ENCODE results near the gene SPOCK1.

DNA sequence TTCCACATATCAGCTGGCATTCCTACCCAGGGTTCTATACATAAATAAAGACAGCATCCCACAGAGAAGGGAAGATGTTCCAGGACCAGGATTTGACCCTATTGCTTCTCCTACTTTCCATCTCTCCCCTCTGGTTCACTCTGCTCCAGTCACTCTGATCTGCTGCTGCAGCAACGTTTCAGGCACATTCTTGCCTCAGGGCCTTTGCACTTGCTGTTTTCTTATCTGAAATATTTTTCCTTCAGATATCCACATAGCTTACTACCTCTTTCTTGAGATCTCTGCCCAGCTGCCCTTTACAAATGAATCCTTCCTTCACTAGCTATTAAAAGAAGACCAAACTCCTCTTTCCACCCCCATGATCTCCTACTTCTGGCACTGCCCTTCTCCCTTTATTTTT is 204.5 kb downstream of the SPOCK1 start:
- no peak for TF ChIP-seq POLR2A (IDR thresholded peaks at IDR 0.05)
- TF ChIP-seq, protein P1, sequence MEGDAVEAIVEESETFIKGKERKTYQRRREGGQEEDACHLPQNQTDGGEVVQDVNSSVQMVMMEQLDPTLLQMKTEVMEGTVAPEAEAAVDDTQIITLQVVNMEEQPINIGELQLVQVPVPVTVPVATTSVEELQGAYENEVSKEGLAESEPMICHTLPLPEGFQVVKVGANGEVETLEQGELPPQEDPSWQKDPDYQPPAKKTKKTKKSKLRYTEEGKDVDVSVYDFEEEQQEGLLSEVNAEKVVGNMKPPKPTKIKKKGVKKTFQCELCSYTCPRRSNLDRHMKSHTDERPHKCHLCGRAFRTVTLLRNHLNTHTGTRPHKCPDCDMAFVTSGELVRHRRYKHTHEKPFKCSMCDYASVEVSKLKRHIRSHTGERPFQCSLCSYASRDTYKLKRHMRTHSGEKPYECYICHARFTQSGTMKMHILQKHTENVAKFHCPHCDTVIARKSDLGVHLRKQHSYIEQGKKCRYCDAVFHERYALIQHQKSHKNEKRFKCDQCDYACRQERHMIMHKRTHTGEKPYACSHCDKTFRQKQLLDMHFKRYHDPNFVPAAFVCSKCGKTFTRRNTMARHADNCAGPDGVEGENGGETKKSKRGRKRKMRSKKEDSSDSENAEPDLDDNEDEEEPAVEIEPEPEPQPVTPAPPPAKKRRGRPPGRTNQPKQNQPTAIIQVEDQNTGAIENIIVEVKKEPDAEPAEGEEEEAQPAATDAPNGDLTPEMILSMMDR (IDR thresholded peaks at IDR 0.05), result no peak
